Activated CD4-positive, alpha-beta T cell treated with anti-CD3 and anti-CD28 coated beads, Interleukin-10, Interleukin-2, amounts not matched to agents 100 ng/mL and 50 ng/mL, durations not matched to agents 16 hours and 8 hours (primary cell): Measurements from ENCODE around the gene PDE4C.

Source experiments
- DNase-seq: peaks from one replicate; pipeline ENCODE4 v3.0.0-alpha.2; 2020

Gene PDE4C

GRCh38 chr19:18196511-18196845 is 29.8 kb downstream of the PDE4C start:
- DNase-seq, result no peak

DNA sequence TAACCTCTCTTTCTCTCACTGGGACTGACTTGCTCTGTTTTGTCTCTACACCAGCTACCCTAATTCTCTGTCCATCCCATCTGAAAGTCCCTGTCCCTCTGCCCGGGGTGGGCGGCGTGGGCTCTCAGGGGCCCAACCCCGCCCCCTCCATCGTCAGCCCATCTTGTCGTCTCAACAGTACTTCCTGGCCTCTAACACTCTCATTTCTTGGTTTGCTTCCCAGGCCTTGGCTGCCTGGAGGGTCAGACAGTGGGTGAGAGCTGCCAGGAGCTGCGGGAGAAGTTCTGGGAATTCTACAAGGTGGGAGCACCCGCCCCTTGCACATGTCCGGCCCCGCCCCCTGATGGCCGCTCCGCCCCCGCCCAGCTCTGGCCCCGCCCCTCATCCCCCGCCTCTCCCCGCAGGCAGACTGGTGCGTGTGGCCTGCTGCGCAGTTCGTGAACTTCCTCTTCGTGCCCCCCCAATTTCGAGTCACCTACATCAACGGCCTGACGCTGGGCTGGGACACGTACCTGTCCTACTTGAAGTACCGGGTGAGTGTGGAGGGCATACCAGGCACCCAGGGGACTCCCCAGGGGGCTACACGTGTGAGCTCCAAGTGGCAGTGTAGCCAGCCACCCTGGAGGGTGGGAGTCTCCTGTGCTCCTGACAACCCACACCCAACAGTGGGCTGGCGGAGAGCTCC is 31.5 kb downstream of the PDE4C start:
- DNase-seq, result peak; percentile 27

GRCh38 chr19:18194181-18194530 is 32.1 kb downstream of the PDE4C start:
- DNase-seq, result no peak

- peak; percentile 16 for DNase-seq
Measured at GRCh38 chr19:18193388-18194180, 32.7 kb downstream of the PDE4C start.

GRCh38 chr19:18192673-18193387 is 33.4 kb downstream of the PDE4C start, which contains the start of gene MPV17L2:
MPV17L2 (plus strand) TSS chr19:18193218; CDS start chr19:18193282, 64 bp downstream.
- DNase-seq, result peak; percentile 100

GRCh38 chr19:18191640-18192062 is 34.6 kb downstream of the PDE4C start:
- DNase-seq, result no peak

DNA sequence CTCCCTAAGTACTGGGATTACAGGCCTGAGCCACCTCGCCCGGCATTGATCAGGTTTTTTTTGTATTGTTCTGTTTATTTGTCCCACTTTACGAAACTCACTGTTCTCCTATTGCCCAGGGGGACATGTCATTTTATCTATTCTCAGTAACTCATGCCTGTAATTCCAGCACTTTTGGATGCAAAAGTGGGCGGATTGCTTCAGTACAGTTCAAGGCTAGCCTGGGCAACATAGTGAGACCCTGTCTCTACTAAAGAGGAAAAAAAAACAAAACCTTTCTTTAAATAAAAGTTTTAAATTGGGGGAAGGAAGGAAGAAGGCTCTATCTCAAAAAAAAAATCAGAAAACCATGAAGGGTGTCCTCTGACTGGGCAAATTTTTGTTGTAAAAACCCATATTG is 36.0 kb downstream of the PDE4C start:
- DNase-seq, result no peak

- DNase-seq, result no peak
Measured at GRCh38 chr19:18185538-18185937, 40.7 kb downstream of the PDE4C start.

DNA sequence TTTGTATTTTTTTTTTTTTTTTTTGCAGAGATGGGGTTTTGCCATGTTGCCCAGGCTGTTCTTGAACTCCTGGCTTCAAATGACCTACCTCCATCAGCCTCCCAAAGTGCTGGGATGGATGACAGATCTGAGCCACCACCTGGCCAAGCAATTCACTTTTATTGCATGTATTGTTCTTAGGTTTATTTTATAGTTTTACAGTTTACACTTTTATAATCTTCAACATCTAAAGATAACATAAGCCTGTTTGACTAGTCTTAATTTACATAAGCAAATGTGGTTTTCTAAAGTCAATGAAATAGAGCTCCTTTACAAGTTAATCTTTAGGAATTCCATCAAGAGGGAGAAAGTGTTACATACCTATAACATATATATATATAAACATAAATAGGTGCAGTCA is 42.7 kb downstream of the PDE4C start:
- no peak for DNase-seq

DNA sequence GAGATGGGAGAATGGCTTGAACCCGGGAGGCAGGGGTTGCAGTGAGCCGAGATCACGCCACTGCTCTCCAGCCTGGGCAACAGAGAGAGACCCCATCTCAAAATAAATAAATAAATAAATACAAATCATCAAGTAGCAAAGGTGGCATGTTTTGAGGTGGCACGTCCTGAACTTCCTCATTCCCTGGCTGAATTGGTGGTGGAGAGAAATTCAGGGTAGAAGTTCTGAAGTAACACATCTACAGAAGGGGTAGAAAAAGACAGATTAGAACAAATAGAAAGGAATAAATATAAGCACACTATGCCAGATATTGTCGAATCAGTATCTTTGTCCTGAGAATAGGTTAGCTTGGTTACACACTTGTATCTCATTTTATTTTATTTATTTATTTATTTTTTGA is 46.3 kb downstream of the PDE4C start:
- DNase-seq, result no peak

- no peak for DNase-seq
Measured at GRCh38 chr19:18176367-18177310, 49.6 kb downstream of the PDE4C start.

DNA sequence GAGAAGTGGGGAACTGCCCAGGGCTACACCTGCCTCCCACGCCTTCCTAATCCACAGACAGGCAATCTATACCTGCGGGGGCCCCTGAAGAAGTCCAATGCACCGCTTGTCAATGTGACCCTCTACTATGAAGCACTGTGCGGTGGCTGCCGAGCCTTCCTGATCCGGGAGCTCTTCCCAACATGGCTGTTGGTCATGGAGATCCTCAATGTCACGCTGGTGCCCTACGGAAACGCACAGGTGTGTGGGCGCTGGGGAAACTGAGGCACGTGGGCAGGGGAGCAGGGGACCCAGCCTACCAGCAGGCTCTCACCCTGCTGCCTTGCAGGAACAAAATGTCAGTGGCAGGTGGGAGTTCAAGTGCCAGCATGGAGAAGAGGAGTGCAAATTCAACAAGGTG is 51.3 kb downstream of the PDE4C start:
- no peak for DNase-seq
